Right cardiac atrium (tissue), 5 donors: ENCODE results near the gene KRT80. TPM values are rescaled to one million over a fixed set of nuclear protein-coding genes. Genes with fewer than 3 reads are reported as not detected.

Experiments
- ATAC-seq, 2 donors: fragments of 200-7000 bp; cut with Tn5 transposase; one replicate each; pipeline versions ENCODE4 v1.8.0 to v1.9.1; 2020; ENCODE audit warnings: moderate library complexity in 2 of 2, mild to moderate bottlenecking in 1 of 2
- DNase-seq, 3 donors: peaks; one replicate each; pipeline ENCODE4 v3.0.0-alpha.2; 2020
- H3K27ac ChIP-seq: one replicate; pipeline ENCODE4 v1.5.1; 2013; ENCODE audit warnings: mild to moderate bottlenecking, low read length, control low read depth, moderate library complexity
- H3K27me3 ChIP-seq: one replicate; pipeline ENCODE4 v1.6.1; 2013; ENCODE audit not compliant: control insufficient read depth, insufficient read depth
- H3K4me1 ChIP-seq: one replicate; pipeline ENCODE4 v1.6.1; 2013; ENCODE audit warnings: low read length; ENCODE audit not compliant: control insufficient read depth, insufficient read depth
- H3K4me3 ChIP-seq: one replicate; pipeline ENCODE4 v1.5.1; 2013; ENCODE audit warnings: low read length, control low read depth
- H3K9me3 ChIP-seq: one replicate; pipeline ENCODE4 v1.6.1; 2013; ENCODE audit warnings: low read length; ENCODE audit not compliant: control insufficient read depth
- WGBS: extraction: QIAGEN DNeasy Blood & Tissue Kit; methylation state at CpG from one replicate; pipeline ENCODE4 v1.1.7; 2013; 5-methylcytosine and 5-hydroxymethylcytosine counted together
- intact Hi-C, 4 donors: fragments of 100-400 bp; cut with DNase I; formaldehyde crosslinking; loops; one replicate each; pipeline versions ENCODE4 v1.11.0 to v1.14.0; 2022 to 2023
- polyA plus RNA-seq: library from polyadenylated mRNA; stranded (reverse); fragments of 200-250 nt; gene quantifications from one replicate; pipeline ENCODE4 v1.2.3, GENCODE V29; 2013
- total RNA-seq, 4 donors: library from RNA; stranded (reverse); fragmentation: NEBNext Ultra II Directional; extraction: Animal tissue kit (Norgen Biotek cat#: 25700); gene quantifications; one replicate each; pipeline ENCODE4 v1.2.1, GENCODE V29; 2021
- donor health status: healthy with polysubstance abuse.
- donor health status: DM: no; HTN: yes; CAD: no.
- donor health status: DM: no; HTN: no; CAD: no.
- donor health status: DM: no; HTN: yes; CAD: no; lungs with severe emphysema.
- donor health status: DM: yes; HTN: yes; CAD: no.

Gene KRT80
- total and polyA plus RNA-seq, 5 donors, result 0.05 to 0.06 TPM; not detected in 3

- Histone ChIP-seq H3K9me3 (no peaks in the 10 kb centered on the region), H3K27me3 (no peaks in the 10 kb centered on the region), H3K27ac (no peak overlapping the region), H3K4me3 (no peak overlapping the region), H3K4me1 (peaks cover 8% of the 10 kb centered on the region)
- no peak for ATAC-seq
- intact Hi-C loops, result no loop called here
- 90% methylated on average over 14 of the region's 14 CpGs for WGBS
- peak; percentile 35 to 65 (median 53) for DNase-seq
Measured at GRCh38 chr12:52148464-52149181, 43.2 kb downstream of the KRT80 start.

GRCh38 chr12:52147964-52148463, 43.8 kb downstream of the KRT80 start:
- ATAC-seq, result no peak
- Histone ChIP-seq H3K27ac (peak overlapping the region; percentile 73), H3K4me3 (no peak overlapping the region), H3K4me1 (peaks cover 8% of the 10 kb centered on the region), H3K27me3 (no peaks in the 10 kb centered on the region), H3K9me3 (no peaks in the 10 kb centered on the region)
- DNase-seq, result peak in 1 of 3 donors; percentile 54
- 89% methylated on average over 10 of the region's 10 CpGs for WGBS
- intact Hi-C loops, result no loop called here

GRCh38 chr12:52147367-52147963, 44.3 kb downstream of the KRT80 start:
- intact Hi-C loops, result no loop called here
- DNase-seq, result peak; percentile 92 to 95 (median 95)
- Histone ChIP-seq H3K4me3 (no peak overlapping the region), H3K27me3 (no peaks in the 10 kb centered on the region), H3K9me3 (no peaks in the 10 kb centered on the region), H3K4me1 (peaks cover 8% of the 10 kb centered on the region), H3K27ac (peak overlapping the region; percentile 73)
- 58% methylated on average over 17 of the region's 17 CpGs for WGBS
- peak; percentile 82 to 90 for ATAC-seq

- H3K4me3 ChIP-seq, result no peak overlapping the region
- H3K9me3 ChIP-seq, result no peaks in the 10 kb centered on the region
- peaks cover 8% of the 10 kb centered on the region for H3K4me1 ChIP-seq
- peak in 1 of 2 donors; percentile 1 for ATAC-seq
- peak in 1 of 3 donors; percentile 62 for DNase-seq
- H3K27me3 ChIP-seq, result no peaks in the 10 kb centered on the region
- H3K27ac ChIP-seq, result peak overlapping the region; percentile 66
- intact Hi-C loops, result no loop called here
- WGBS, result 91% methylated on average over 11 of the region's 11 CpGs
Measured at GRCh38 chr12:52146822-52147366, 44.9 kb downstream of the KRT80 start.

GRCh38 chr12:52146089-52146821, 45.6 kb downstream of the KRT80 start:
- Histone ChIP-seq H3K9me3 (no peaks in the 10 kb centered on the region), H3K4me1 (peaks cover 8% of the 10 kb centered on the region), H3K27ac (peak overlapping the region; percentile 66), H3K4me3 (no peak overlapping the region), H3K27me3 (no peaks in the 10 kb centered on the region)
- DNase-seq (no peak), ATAC-seq (no peak)
- 95% methylated on average over 8 of the region's 8 CpGs for WGBS
- intact Hi-C loops, result no loop called here

GRCh38 chr12:52145228-52146088, 46.4 kb downstream of the KRT80 start:
- Histone ChIP-seq H3K9me3 (no peaks in the 10 kb centered on the region), H3K27ac (no peak overlapping the region), H3K4me1 (peaks cover 8% of the 10 kb centered on the region), H3K4me3 (no peak overlapping the region), H3K27me3 (no peaks in the 10 kb centered on the region)
- intact Hi-C loops, result no loop called here
- WGBS, result 90% methylated on average over 18 of the region's 18 CpGs
- ATAC-seq (no peak), DNase-seq (no peak)

- intact Hi-C loops, result no loop called here
- 88% methylated on average over 16 of the region's 16 CpGs for WGBS
- DNase-seq (no peak), ATAC-seq (no peak)
- Histone ChIP-seq H3K27me3 (no peaks in the 10 kb centered on the region), H3K4me3 (no peak overlapping the region), H3K4me1 (peaks cover 3% of the 10 kb centered on the region), H3K9me3 (no peaks in the 10 kb centered on the region), H3K27ac (no peak overlapping the region)
Measured at GRCh38 chr12:52144512-52145227, 47.1 kb downstream of the KRT80 start.

GRCh38 chr12:52142431-52142830, 49.4 kb downstream of the KRT80 start:
- intact Hi-C loops, result no loop called here
- no peaks in the 10 kb centered on the region for H3K27me3 ChIP-seq
- DNase-seq, result no peak
- H3K9me3 ChIP-seq, result no peaks in the 10 kb centered on the region
- no peak overlapping the region for H3K4me3 ChIP-seq
- ATAC-seq, result no peak
- WGBS, result 90% methylated on average over 5 of the region's 5 CpGs
- no peak overlapping the region for H3K27ac ChIP-seq
- H3K4me1 ChIP-seq, result peaks cover 3% of the 10 kb centered on the region

GRCh38 chr12:52141875-52142274, 49.9 kb downstream of the KRT80 start:
- DNase-seq (no peak), ATAC-seq (no peak)

GRCh38 chr12:52141306-52141705, 50.5 kb downstream of the KRT80 start:
- H3K4me3 ChIP-seq, result no peak overlapping the region
- no peaks in the 10 kb centered on the region for H3K27me3 ChIP-seq
- no peak for ATAC-seq
- H3K9me3 ChIP-seq, result no peaks in the 10 kb centered on the region
- no peaks in the 10 kb centered on the region for H3K4me1 ChIP-seq
- intact Hi-C loops, result no loop called here
- no peak overlapping the region for H3K27ac ChIP-seq
- no peak for DNase-seq
- 92% methylated on average over 4 of the region's 4 CpGs for WGBS

More at GRCh38 chr12:52141875-52142274, 49.9 kb downstream of the KRT80 start:
- Histone ChIP-seq H3K4me1 (peaks cover 1% of the 10 kb centered on the region), H3K4me3 (no peak overlapping the region), H3K27ac (no peak overlapping the region), H3K27me3 (no peaks in the 10 kb centered on the region), H3K9me3 (no peaks in the 10 kb centered on the region)
- 92% methylated on average over 8 of the region's 8 CpGs for whole genome bisulfite sequencing
- intact Hi-C loops, result no loop called here
